IMR-90 (cell line): Measurements from ENCODE around the gene PIK3R5. TPM values are rescaled to one million over a fixed set of nuclear protein-coding genes. Genes with fewer than 3 reads are reported as not detected.

Experiments
- ATAC-seq: fragments of 200-7000 bp; cut with Tn5 transposase; 2 replicates; pipeline ENCODE4 v1.9.1; 2020; ENCODE audit warnings: low read depth, mild to moderate bottlenecking, moderate library complexity
- BruUV-seq: library from RNA; stranded (reverse); fragments of 400-500 nt; replicated peaks from 2 replicates; lab custom pipeline; 2021; lab: Mats Ljungman, UMichigan
- CTCF ChIA-PET: fragments of 300-600 bp; formaldehyde crosslinking; extraction: SDS; loops from one replicate; lab custom pipeline; 2021; ENCODE audit warnings: antibody characterized with exemption; lab: Yijun Ruan, JAX
- POLR2A ChIA-PET: fragments of 300-600 bp; sonication (Branson Sonifier 250); formaldehyde crosslinking; loops from one replicate; lab custom pipeline; 2022; ENCODE audit warnings: antibody characterized with exemption; ENCODE audit not compliant: unreplicated experiment; lab: Charles Lee
- DNase-seq: peaks from one replicate; pipeline ENCODE4 v3.0.0; 2013
- H2AFZ ChIP-seq: replicated peaks from 2 replicates; pipeline ENCODE3; 2013; ENCODE audit warnings: low read length, mild to moderate bottlenecking; ENCODE audit not compliant: poor library complexity
- H2AK5ac ChIP-seq: 2 replicates; pipeline ENCODE4 v1.6.1; 2013; ENCODE audit warnings: low read depth, low read length, inconsistent platforms
- H2AK9ac ChIP-seq: replicated peaks from 2 replicates; pipeline ENCODE3; 2013; ENCODE audit warnings: mild to moderate bottlenecking, low read depth, low read length, moderate library complexity; ENCODE audit not compliant: poor library complexity
- H2BK120ac ChIP-seq: 2 replicates; pipeline ENCODE4 v1.6.1; 2013; ENCODE audit warnings: low read depth, low read length, inconsistent platforms
- H2BK15ac ChIP-seq: 3 replicates; pipeline ENCODE4 v1.6.1; 2013; ENCODE audit warnings: low read depth, low read length, inconsistent platforms
- H2BK20ac ChIP-seq: 2 replicates; pipeline ENCODE4 v1.6.1; 2013; ENCODE audit warnings: low read depth, mild to moderate bottlenecking, inconsistent platforms, low read length, moderate library complexity
- H2BK5ac ChIP-seq: 2 replicates; pipeline ENCODE4 v1.6.1; 2013; ENCODE audit warnings: mild to moderate bottlenecking, low read depth, low read length, inconsistent platforms; ENCODE audit not compliant: poor library complexity, severe bottlenecking
- H3K14ac ChIP-seq: replicated peaks from 2 replicates; pipeline ENCODE4 v1.6.1; 2013; ENCODE audit warnings: low read depth, low read length, inconsistent platforms
- H3K18ac ChIP-seq: 2 replicates; pipeline ENCODE4 v1.6.1; 2013; ENCODE audit warnings: low read depth, low read length, control low read depth
- H3K23ac ChIP-seq: 2 replicates; pipeline ENCODE4 v1.6.1; 2013; ENCODE audit warnings: low read depth, low read length, inconsistent platforms
- H3K27ac ChIP-seq: 2 replicates; pipeline ENCODE4 v1.5.1; 2013; ENCODE audit warnings: mild to moderate bottlenecking, control low read depth, low read length; ENCODE audit not compliant: insufficient read depth
- H3K27me3 ChIP-seq: 2 replicates; pipeline ENCODE4 v1.6.1; 2013; ENCODE audit warnings: low read length; ENCODE audit not compliant: control insufficient read depth, insufficient read depth
- H3K36me3 ChIP-seq: 2 replicates; pipeline ENCODE4 v1.6.1; 2013; ENCODE audit warnings: low read length, mixed read lengths; ENCODE audit not compliant: control insufficient read depth, insufficient read depth
- H3K4ac ChIP-seq: 2 replicates; pipeline ENCODE4 v1.6.1; 2013; ENCODE audit warnings: low read depth, low read length, inconsistent platforms
- H3K4me1 ChIP-seq: 2 replicates; pipeline ENCODE4 v1.6.1; 2013; ENCODE audit warnings: low read length, mixed read lengths; ENCODE audit not compliant: control insufficient read depth, insufficient read depth
- H3K4me2 ChIP-seq: 2 replicates; pipeline ENCODE4 v1.6.1; 2013; ENCODE audit warnings: low read depth, mild to moderate bottlenecking, control low read depth, low read length, moderate library complexity
- H3K4me3 ChIP-seq: 2 replicates; pipeline ENCODE4 v1.5.1; 2013; ENCODE audit warnings: low read depth, mild to moderate bottlenecking, control low read depth, low read length, moderate library complexity; ENCODE audit not compliant: insufficient read depth
- H3K56ac ChIP-seq: 2 replicates; pipeline ENCODE4 v1.6.1; 2013; ENCODE audit warnings: low read length, inconsistent platforms; ENCODE audit not compliant: insufficient read depth; ENCODE audit errors: extremely low read depth
- H3K79me1 ChIP-seq, 2 experiments: 2 replicates each; pipeline ENCODE4 v1.6.1; 2013; ENCODE audit warnings: low read length in 2 of 2, inconsistent platforms in 1 of 2, low read depth in 1 of 2
- H3K9ac ChIP-seq: 2 replicates; pipeline ENCODE4 v1.6.1; 2013; ENCODE audit warnings: low read depth, low read length, control low read depth
- H3K9me1 ChIP-seq: 2 replicates; pipeline ENCODE4 v1.6.1; 2013; ENCODE audit warnings: low read length, inconsistent platforms; ENCODE audit not compliant: insufficient read depth
- H3K9me3 ChIP-seq: 2 replicates; pipeline ENCODE4 v1.6.1; 2013; ENCODE audit warnings: low read length; ENCODE audit not compliant: control insufficient read depth, insufficient read depth
- H4K20me1 ChIP-seq: 2 replicates; pipeline ENCODE4 v1.6.1; 2013; ENCODE audit warnings: low read length, inconsistent platforms; ENCODE audit not compliant: insufficient read depth
- H4K5ac ChIP-seq: 2 replicates; pipeline ENCODE4 v1.6.1; 2013; ENCODE audit warnings: mild to moderate bottlenecking, low read depth, low read length, control low read depth
- H4K8ac ChIP-seq, 2 experiments: 2 replicates each; pipeline ENCODE4 v1.6.1; 2013; ENCODE audit warnings: low read depth in 2 of 2, low read length in 2 of 2, control low read depth in 1 of 2, inconsistent platforms in 1 of 2
- H4K91ac ChIP-seq: 2 replicates; pipeline ENCODE4 v1.6.1; 2013; ENCODE audit warnings: low read depth, low read length, inconsistent platforms; ENCODE audit not compliant: insufficient read depth
- BHLHE40 ChIP-seq: fragments of 150-350 bp; IDR thresholded peaks from 2 replicates; pipeline ENCODE4 v1.6.1; 2016; ENCODE audit warnings: mild to moderate bottlenecking, low read depth, low read length
- CEBPB ChIP-seq: IDR thresholded peaks from 2 replicates; pipeline ENCODE4 v1.6.1; 2012; ENCODE audit warnings: low read depth, low read length, improper control_type of control experiment
- CHD1 ChIP-seq: IDR thresholded peaks from 2 replicates; pipeline ENCODE4 v1.6.1; 2012; ENCODE audit warnings: low read depth, low read length, improper control_type of control experiment
- CTCF ChIP-seq: conservative IDR thresholded peaks from 2 replicates; pipeline ENCODE4 v1.5.1; 2012; ENCODE audit warnings: mild to moderate bottlenecking, low read depth, low read length, improper control_type of control experiment
- FOS ChIP-seq: fragments of 150-350 bp; IDR thresholded peaks from 2 replicates; pipeline ENCODE4 v1.6.1; 2016; ENCODE audit warnings: low read depth, low read length
- MXI1 ChIP-seq: IDR thresholded peaks from 2 replicates; pipeline ENCODE4 v1.6.1; 2012; ENCODE audit warnings: low read depth, mild to moderate bottlenecking, low read length, moderate library complexity, borderline replicate concordance
- POLR2A ChIP-seq: IDR thresholded peaks from 2 replicates; pipeline ENCODE4 v1.6.1; 2012; ENCODE audit warnings: mild to moderate bottlenecking, low read depth, low read length
- RAD21 ChIP-seq: IDR thresholded peaks from 2 replicates; pipeline ENCODE4 v1.6.1; 2012; ENCODE audit warnings: low read length, improper control_type of control experiment
- RCOR1 ChIP-seq: IDR thresholded peaks from 2 replicates; pipeline ENCODE4 v1.6.1; 2012; ENCODE audit warnings: mild to moderate bottlenecking, low read length, improper control_type of control experiment; ENCODE audit not compliant: insufficient replicate concordance
- SMC3 ChIP-seq: fragments of 150-350 bp; IDR thresholded peaks from 2 replicates; pipeline ENCODE4 v1.6.1; 2016; ENCODE audit warnings: low read depth, mild to moderate bottlenecking, antibody characterized with exemption, low read length, moderate library complexity
- WGBS, 2 experiments: methylation state at CpG; one replicate each; pipeline versions ENCODE4 v1.1.5 to v1.1.7; 2013; ENCODE audit warnings: missing lambda C conversion rate in 2 of 2; ENCODE audit not compliant: insufficient read length in 1 of 2; ENCODE audit errors: extremely low coverage in 2 of 2; 5-methylcytosine and 5-hydroxymethylcytosine counted together
- dilution Hi-C: fragments of 300-500 bp; cut with HindIII; formaldehyde crosslinking; loops from one replicate; pipeline ENCODE4 v1.14.3; 2018; ENCODE audit warnings: low sequenced_read_pairs; ENCODE audit not compliant: unreplicated experiment
- in situ Hi-C: fragments of 300-500 bp; cut with MboI; formaldehyde crosslinking; loops from 3 replicates; pipeline ENCODE4 v1.14.3; 2019; ENCODE audit warnings: low sequenced_read_pairs, inconsistent platforms, mixed read lengths
- intact Hi-C: fragments of 100-400 bp; cut with micrococcal nuclease; formaldehyde crosslinking; loops from 2 replicates; pipeline ENCODE4 v1.10.0; 2022
- polyA plus RNA-seq, 3 experiments: library from polyadenylated mRNA; depleted of rRNA; stranded (reverse); fragments of >200 nt; gene quantifications; 2 replicates each; pipeline ENCODE4 v1.2.3, GENCODE V29; 2012; ENCODE audit warnings: low replicate concordance in 1 of 3
- total RNA-seq: library from RNA; depleted of rRNA; stranded (reverse); fragments of >200 nt; gene quantifications from 2 replicates; pipeline ENCODE4 v1.2.3, GENCODE V29; 2012
- TF ChIP-seq, protein P1 (sequence below): fragments of 150-350 bp; IDR thresholded peaks from 2 replicates; pipeline ENCODE4 v1.6.1; 2017; ENCODE audit warnings: mild to moderate bottlenecking, antibody characterized with exemption, low read length, low read depth

PIK3R5 gene
- total and polyA plus RNA-seq, 2 of the 4 experiments (the other 2 are of a cell fraction) = not detected

DNA sequence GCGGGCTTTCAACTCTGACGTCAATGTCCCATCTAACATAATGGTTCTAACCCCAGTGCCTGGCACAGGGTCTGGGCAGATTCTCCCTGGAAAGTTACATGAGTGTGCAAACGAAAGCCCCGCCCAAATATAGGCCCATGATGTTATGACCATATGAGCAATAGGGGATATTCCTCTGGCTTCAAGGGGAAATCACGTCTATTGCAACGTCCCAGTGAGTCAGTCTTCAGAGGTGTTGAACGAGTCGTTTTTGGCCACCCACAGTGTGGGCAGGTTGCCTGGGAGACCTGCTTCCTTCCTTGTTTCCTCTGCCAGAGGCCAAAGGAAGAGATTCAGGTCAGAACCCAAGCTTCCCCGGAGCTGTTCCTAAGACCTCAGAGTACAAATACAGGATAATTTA is 30.3 kb downstream of the PIK3R5 start:
- H3K18ac ChIP-seq = no peak overlapping the region
- H3K23ac ChIP-seq = no peak overlapping the region
- no peak overlapping the region for H2AK9ac ChIP-seq
- no peak overlapping the region for H3K56ac ChIP-seq
- no peaks in the 10 kb centered on the region for H3K9me1 ChIP-seq
- no peaks in the 10 kb centered on the region for H3K79me1 ChIP-seq
- no peak overlapping the region for H3K4me2 ChIP-seq
- H2AK5ac ChIP-seq = no peak overlapping the region
- H2BK20ac ChIP-seq = no peak overlapping the region
- no peak overlapping the region for H3K14ac ChIP-seq
- H3K27ac ChIP-seq = no peak overlapping the region
- H4K20me1 ChIP-seq = no peaks in the 10 kb centered on the region
- in situ Hi-C loops = no loop called here
- no peak overlapping the region for H3K4me3 ChIP-seq
- no peak overlapping the region for H4K91ac ChIP-seq
- no CpG with 5 or more reads among the region's 9 CpGs for WGBS, 2 experiments
- H3K36me3 ChIP-seq = no peaks in the 10 kb centered on the region
- no peak overlapping the region for H4K8ac ChIP-seq
- TF ChIP-seq MXI1 = no peak
- no peak for TF ChIP-seq CHD1
- no peak for TF ChIP-seq SMC3
- no peak for TF ChIP-seq CTCF
- no peak for TF ChIP-seq RAD21
- TF ChIP-seq POLR2A = no peak
- TF ChIP-seq, protein P1, sequence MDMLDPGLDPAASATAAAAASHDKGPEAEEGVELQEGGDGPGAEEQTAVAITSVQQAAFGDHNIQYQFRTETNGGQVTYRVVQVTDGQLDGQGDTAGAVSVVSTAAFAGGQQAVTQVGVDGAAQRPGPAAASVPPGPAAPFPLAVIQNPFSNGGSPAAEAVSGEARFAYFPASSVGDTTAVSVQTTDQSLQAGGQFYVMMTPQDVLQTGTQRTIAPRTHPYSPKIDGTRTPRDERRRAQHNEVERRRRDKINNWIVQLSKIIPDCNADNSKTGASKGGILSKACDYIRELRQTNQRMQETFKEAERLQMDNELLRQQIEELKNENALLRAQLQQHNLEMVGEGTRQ = no peak
- no peak for TF ChIP-seq FOS
- no peak for TF ChIP-seq CEBPB
- no peak for TF ChIP-seq BHLHE40
- no peak for TF ChIP-seq RCOR1
- H4K5ac ChIP-seq = no peak overlapping the region
- H2BK120ac ChIP-seq = no peak overlapping the region
- BruUV-seq = no TSS peak
- no peak overlapping the region for H2BK15ac ChIP-seq
- no peak for ATAC-seq
- H2BK5ac ChIP-seq = no peak overlapping the region
- DNase-seq = no peak
- intact Hi-C loops = no loop called here
- no peaks in the 10 kb centered on the region for H3K27me3 ChIP-seq
- CTCF ChIA-PET = no interaction called here
- dilution Hi-C loops = no loop called here
- POLR2A ChIA-PET = no interaction called here
- H2AFZ ChIP-seq = no peak overlapping the region
- no peaks in the 10 kb centered on the region; the same call in 1 of the 2 replicates for H3K9me3 ChIP-seq
- H3K9ac ChIP-seq = no peak overlapping the region
- no peaks in the 10 kb centered on the region for H3K4me1 ChIP-seq
- H3K4ac ChIP-seq = no peak overlapping the region
